ENCODE results near the gene CLEC18A.

The CLEC18A gene

DNA sequence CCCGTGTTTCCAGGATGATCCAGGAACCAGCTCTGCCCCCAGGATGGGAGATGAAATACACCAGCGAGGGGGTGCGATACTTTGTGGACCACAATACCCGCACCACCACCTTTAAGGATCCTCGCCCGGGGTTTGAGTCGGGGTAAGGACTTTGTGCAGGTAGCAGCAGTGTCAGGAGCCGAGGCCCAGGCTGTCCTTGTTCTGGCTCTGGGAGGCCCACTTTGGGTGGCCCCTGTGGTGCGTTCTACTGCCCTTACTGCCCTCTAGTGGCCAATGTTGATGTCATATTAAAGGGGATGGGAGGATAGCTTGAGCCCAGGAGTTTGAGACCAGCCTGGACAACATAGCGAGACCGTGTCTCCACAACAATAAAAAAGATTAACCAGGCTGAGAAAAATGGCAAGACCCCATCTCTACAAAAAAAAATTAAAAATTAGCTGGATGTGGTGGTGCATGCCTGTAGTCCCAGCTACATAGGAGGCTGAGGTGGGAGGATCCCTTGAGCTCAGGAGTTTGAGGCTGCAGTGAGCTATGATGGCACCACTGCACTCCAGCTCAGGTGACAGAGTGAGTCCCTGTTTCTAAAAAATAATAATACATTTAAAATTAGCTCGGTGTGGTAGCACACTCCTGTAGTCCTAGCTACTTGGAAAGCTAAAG, 20.9 kb upstream of the CLEC18A start:
- ChIA-PET CTCF (interaction anchor here (0.6 to 2.6 kb wide), 18 partner anchors 8 to 221 kb away, joined by 3 to 24 read pairs (median 4); no protein-coding TSS in a partner anchor), POLR2A (no interaction called here)
- H3K36me3 ChIP-seq (ENCODE audit: control insufficient read depth in 4 of 4, insufficient read depth in 4 of 4, low read length in 3 of 4) = peaks cover 6 to 61% (median 36%) of the 10 kb centered on the region in 4 experiments

DNA sequence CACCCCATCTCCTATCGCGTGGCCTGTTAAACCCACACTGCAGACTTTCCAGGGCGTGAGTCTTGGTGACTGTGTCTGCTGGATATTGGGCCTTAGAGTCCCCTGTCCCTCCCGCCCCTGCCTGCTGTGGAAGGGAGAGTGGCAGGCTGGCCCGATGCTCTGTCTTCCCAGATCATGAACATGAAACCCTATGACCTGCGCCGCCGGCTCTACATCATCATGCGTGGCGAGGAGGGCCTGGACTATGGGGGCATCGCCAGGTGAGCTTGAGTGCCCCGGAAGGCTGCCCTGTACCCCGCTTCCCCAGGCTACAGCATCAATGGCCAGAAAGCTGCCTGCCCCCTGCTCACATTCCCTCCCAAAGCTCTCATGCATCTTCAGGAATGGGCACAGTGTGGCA, 19.5 kb upstream of the CLEC18A start:
- 99% methylated on average over 10 of the region's 13 CpGs for WGBS (ENCODE audit: insufficient coverage)
- CTCF ChIA-PET = interaction anchor here (1.1 to 2.6 kb wide), 3 partner anchors 135 to 140 kb away, joined by 4 to 24 read pairs (median 9); no protein-coding TSS in a partner anchor
- Histone ChIP-seq H3K4me1 (ENCODE audit: control extremely low read depth in 1 of 4, control insufficient read depth in 4 of 4, insufficient read depth in 4 of 4, low read length in 3 of 4) (no peaks in the 10 kb centered on the region), H3K4me3 (ENCODE audit: control insufficient read depth in 1 of 7, extremely low read depth in 1 of 7, insufficient read depth in 4 of 7, low read depth in 2 of 7, low read length in 6 of 7) (no peak overlapping the region), H3K36me3 (ENCODE audit: control insufficient read depth in 4 of 4, insufficient read depth in 4 of 4, low read length in 3 of 4) (peaks cover 9 to 66% (median 42%) of the 10 kb centered on the region in 4 experiments), H3K27me3 (replicated peaks in 2 of 5; ENCODE audit: control insufficient read depth in 4 of 5, insufficient read depth in 5 of 5, low read length in 4 of 5) (no peaks in the 10 kb centered on the region), H3K9me3 (ENCODE audit: control extremely low read depth in 1 of 5, control insufficient read depth in 4 of 5, insufficient read depth in 2 of 5, low read depth in 1 of 5, low read length in 4 of 5) (no peaks in the 10 kb centered on the region), H3K27ac (ENCODE audit: insufficient read depth in 1 of 2, low read depth in 1 of 2, low read length in 2 of 2, poor library complexity in 1 of 2, severe bottlenecking in 2 of 2) (no peak overlapping the region)
- DNase-seq = no peak
- POLR2A ChIA-PET = no interaction called here

More for the DNA sequence above, 20.9 kb upstream of the CLEC18A start:
- Histone ChIP-seq H3K4me3 (ENCODE audit: control insufficient read depth in 1 of 7, extremely low read depth in 1 of 7, insufficient read depth in 4 of 7, low read depth in 2 of 7, low read length in 6 of 7) (no peak overlapping the region), H3K4me1 (ENCODE audit: control extremely low read depth in 1 of 4, control insufficient read depth in 4 of 4, insufficient read depth in 4 of 4, low read length in 3 of 4) (no peaks in the 10 kb centered on the region), H3K27ac (ENCODE audit: insufficient read depth in 1 of 2, low read depth in 1 of 2, low read length in 2 of 2, poor library complexity in 1 of 2, severe bottlenecking in 2 of 2) (no peak overlapping the region), H3K9me3 (ENCODE audit: control extremely low read depth in 1 of 5, control insufficient read depth in 4 of 5, insufficient read depth in 2 of 5, low read depth in 1 of 5, low read length in 4 of 5) (no peaks in the 10 kb centered on the region), H3K27me3 (replicated peaks in 2 of 5; ENCODE audit: control insufficient read depth in 4 of 5, insufficient read depth in 5 of 5, low read length in 4 of 5) (no peaks in the 10 kb centered on the region)
- peak; percentile 48 to 72 (median 60) for DNase-seq
- WGBS (ENCODE audit: insufficient coverage) = 81% methylated on average over 7 of the region's 12 CpGs

DNA sequence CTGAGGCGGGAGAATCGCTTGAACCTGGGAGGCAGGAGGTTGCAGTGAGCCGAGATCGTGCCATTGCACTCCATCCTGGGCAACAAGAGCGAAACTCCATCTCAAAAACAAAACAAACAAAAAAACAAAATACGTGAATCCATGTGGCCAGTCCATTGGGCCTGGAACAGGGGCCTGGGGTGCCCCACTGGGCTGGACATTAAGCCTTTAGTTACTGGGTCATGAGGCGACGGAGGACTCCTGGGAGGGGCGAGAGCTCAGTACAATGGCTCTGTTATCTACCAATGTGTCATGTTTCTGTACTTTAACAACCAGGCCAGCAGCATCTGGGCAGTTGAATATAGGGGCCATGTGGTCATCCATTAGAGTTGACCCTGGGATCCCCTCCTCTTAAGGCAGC, 18.9 kb upstream of the CLEC18A start:
- POLR2A ChIA-PET = no interaction called here
- H3K36me3 ChIP-seq (ENCODE audit: control insufficient read depth in 4 of 4, insufficient read depth in 4 of 4, low read length in 3 of 4) = peaks cover 9 to 71% (median 44%) of the 10 kb centered on the region in 4 experiments
- no peaks in the 10 kb centered on the region for H3K27me3 ChIP-seq (replicated peaks in 2 of 5; ENCODE audit: control insufficient read depth in 4 of 5, insufficient read depth in 5 of 5, low read length in 4 of 5)
- DNase-seq = no peak
- 94% methylated on average over 7 of the region's 9 CpGs for WGBS (ENCODE audit: insufficient coverage)
- H3K27ac ChIP-seq (ENCODE audit: insufficient read depth in 1 of 2, low read depth in 1 of 2, low read length in 2 of 2, poor library complexity in 1 of 2, severe bottlenecking in 2 of 2) = no peak overlapping the region
- no peaks in the 10 kb centered on the region for H3K4me1 ChIP-seq (ENCODE audit: control extremely low read depth in 1 of 4, control insufficient read depth in 4 of 4, insufficient read depth in 4 of 4, low read length in 3 of 4)
- no peaks in the 10 kb centered on the region for H3K9me3 ChIP-seq (ENCODE audit: control extremely low read depth in 1 of 5, control insufficient read depth in 4 of 5, insufficient read depth in 2 of 5, low read depth in 1 of 5, low read length in 4 of 5)
- CTCF ChIA-PET = interaction anchor here (1.1 to 1.8 kb wide), 2 partner anchors 136 to 141 kb away, joined by 4 to 9 read pairs; no protein-coding TSS in a partner anchor
- H3K4me3 ChIP-seq (ENCODE audit: control insufficient read depth in 1 of 7, extremely low read depth in 1 of 7, insufficient read depth in 4 of 7, low read depth in 2 of 7, low read length in 6 of 7) = no peak overlapping the region

DNA sequence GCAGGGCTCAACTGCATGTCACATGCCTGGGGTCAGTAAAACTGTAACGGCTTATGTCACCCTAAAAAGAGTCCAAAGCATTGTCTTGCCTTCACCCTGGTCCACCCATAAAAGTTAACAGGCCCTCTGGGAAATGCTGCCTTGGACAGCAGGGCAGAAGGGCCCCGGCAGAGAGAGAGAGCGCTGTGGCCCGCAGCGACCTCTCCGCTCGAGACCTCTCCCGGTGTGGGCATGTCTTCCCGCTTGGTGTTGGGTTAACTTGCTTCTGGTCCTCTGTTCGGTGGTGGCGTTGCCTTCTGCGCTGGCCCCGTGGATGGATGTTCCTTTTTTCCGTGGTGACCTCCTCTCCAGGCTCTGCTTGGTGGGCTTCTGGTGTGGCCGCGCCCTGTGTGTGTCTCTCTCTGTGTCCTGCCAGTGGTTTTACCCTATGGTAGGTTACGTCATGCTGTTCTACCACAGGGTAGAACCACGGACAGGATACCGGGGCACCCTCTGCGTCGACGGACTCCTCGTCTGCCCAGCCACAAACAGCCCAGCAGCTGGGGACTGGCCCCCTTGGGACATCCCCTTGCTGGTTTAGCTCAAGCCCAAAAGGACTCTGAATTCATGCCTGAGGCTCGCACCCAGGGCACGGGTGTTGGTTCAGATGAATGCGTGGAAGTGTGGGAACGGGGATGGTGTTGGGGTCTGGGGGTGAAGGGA, 18.3 kb upstream of the CLEC18A start:
- no peak overlapping the region for H3K27ac ChIP-seq (ENCODE audit: insufficient read depth in 1 of 2, low read depth in 1 of 2, low read length in 2 of 2, poor library complexity in 1 of 2, severe bottlenecking in 2 of 2)
- H3K27me3 ChIP-seq (replicated peaks in 2 of 5; ENCODE audit: control insufficient read depth in 4 of 5, insufficient read depth in 5 of 5, low read length in 4 of 5) = no peaks in the 10 kb centered on the region
- H3K4me1 ChIP-seq (ENCODE audit: control extremely low read depth in 1 of 4, control insufficient read depth in 4 of 4, insufficient read depth in 4 of 4, low read length in 3 of 4) = no peaks in the 10 kb centered on the region
- POLR2A ChIA-PET = no interaction called here
- H3K9me3 ChIP-seq (ENCODE audit: control extremely low read depth in 1 of 5, control insufficient read depth in 4 of 5, insufficient read depth in 2 of 5, low read depth in 1 of 5, low read length in 4 of 5) = no peaks in the 10 kb centered on the region
- 87% methylated on average over 22 of the region's 27 CpGs for WGBS (ENCODE audit: insufficient coverage)
- CTCF ChIA-PET = interaction anchor here (1.1 to 1.8 kb wide), 2 partner anchors 137 to 141 kb away, joined by 4 to 9 read pairs; no protein-coding TSS in a partner anchor
- DNase-seq = peak; percentile 6 to 36 (median 26)
- H3K36me3 ChIP-seq (ENCODE audit: control insufficient read depth in 4 of 4, insufficient read depth in 4 of 4, low read length in 3 of 4) = peaks cover 9 to 73% (median 47%) of the 10 kb centered on the region in 4 experiments
- no peak overlapping the region for H3K4me3 ChIP-seq (ENCODE audit: control insufficient read depth in 1 of 7, extremely low read depth in 1 of 7, insufficient read depth in 4 of 7, low read depth in 2 of 7, low read length in 6 of 7)

DNA sequence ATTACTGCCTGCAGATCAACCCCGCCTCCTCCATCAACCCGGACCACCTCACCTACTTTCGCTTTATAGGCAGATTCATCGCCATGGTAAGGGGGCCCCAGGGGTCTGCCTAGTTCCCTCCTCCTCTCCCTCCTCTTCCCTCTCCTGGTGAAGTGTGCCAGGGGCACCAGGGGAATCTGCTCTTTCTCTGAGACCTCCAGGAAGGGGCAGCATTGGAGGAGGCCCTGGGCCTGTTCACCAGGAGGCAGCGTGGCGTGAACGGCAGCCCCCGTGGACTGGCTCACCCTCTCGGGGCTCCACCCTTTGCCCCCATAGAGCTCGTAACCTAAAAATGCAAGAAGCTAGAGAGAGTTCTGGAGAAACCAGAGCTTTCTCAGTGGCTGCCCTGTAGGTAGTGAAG, 17.1 kb upstream of the CLEC18A start:
- WGBS (ENCODE audit: insufficient coverage) = 95% methylated on average over 10 of the region's 10 CpGs
- CTCF ChIA-PET = interaction anchor here (0.6 kb wide), 1 partner anchor 556 kb away, joined by 3 read pairs; no protein-coding TSS in a partner anchor
- Histone ChIP-seq H3K9me3 (ENCODE audit: control extremely low read depth in 1 of 5, control insufficient read depth in 4 of 5, insufficient read depth in 2 of 5, low read depth in 1 of 5, low read length in 4 of 5) (no peaks in the 10 kb centered on the region), H3K27ac (ENCODE audit: insufficient read depth in 1 of 2, low read depth in 1 of 2, low read length in 2 of 2, poor library complexity in 1 of 2, severe bottlenecking in 2 of 2) (no peak overlapping the region), H3K36me3 (ENCODE audit: control insufficient read depth in 4 of 4, insufficient read depth in 4 of 4, low read length in 3 of 4) (peaks cover 13 to 80% (median 53%) of the 10 kb centered on the region in 4 experiments), H3K4me1 (ENCODE audit: control extremely low read depth in 1 of 4, control insufficient read depth in 4 of 4, insufficient read depth in 4 of 4, low read length in 3 of 4) (no peaks in the 10 kb centered on the region), H3K4me3 (ENCODE audit: control insufficient read depth in 1 of 7, extremely low read depth in 1 of 7, insufficient read depth in 4 of 7, low read depth in 2 of 7, low read length in 6 of 7) (no peak overlapping the region), H3K27me3 (replicated peaks in 2 of 5; ENCODE audit: control insufficient read depth in 4 of 5, insufficient read depth in 5 of 5, low read length in 4 of 5) (no peaks in the 10 kb centered on the region)
- POLR2A ChIA-PET = no interaction called here
- DNase-seq = no peak

DNA sequence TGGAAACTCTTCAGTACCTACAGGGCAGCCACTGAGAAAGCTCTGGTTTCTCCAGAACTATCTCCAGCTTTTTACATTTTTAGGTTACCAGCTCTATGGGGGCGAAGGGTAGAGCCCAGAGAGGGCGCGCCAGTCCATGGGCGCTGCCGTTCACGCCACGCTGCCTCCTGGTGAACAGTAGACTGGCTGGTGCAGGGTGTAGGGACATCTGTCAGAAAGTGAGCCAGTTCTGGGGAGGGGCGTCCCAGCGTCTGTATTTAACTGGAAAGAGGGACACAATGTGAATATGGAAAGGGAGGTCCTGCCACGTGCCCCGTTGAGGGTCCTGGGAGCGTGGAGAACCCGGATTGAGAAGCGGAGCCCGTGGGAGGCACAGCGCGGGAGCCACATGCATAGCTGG, 16.4 kb upstream of the CLEC18A start:
- POLR2A ChIA-PET = no interaction called here
- peaks cover 13 to 83% (median 54%) of the 10 kb centered on the region in 4 experiments for H3K36me3 ChIP-seq (ENCODE audit: control insufficient read depth in 4 of 4, insufficient read depth in 4 of 4, low read length in 3 of 4)

DNA sequence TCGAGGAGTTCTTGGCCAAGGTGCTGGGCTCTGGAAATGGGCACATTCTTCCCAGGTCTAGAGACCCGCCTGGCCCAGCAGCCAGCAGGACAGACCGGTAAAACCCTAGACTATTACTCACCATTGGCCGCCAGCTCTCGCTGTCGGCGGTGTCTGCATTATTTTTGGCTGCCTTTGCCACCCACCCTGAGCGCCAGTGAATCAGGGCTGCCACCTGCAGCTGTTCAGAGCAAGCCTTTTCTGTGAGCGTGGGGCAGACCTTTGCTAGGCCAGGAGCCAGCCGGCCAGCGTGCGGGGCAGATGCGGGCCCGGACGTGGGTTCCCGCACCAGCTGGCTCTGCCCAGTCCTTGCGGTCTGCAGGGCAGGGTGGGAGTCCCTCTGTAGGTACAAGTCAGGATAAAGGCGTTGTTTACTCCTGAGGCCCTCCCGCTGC, 15.8 kb upstream of the CLEC18A start:
- no peak overlapping the region for H3K27ac ChIP-seq (ENCODE audit: insufficient read depth in 1 of 2, low read depth in 1 of 2, low read length in 2 of 2, poor library complexity in 1 of 2, severe bottlenecking in 2 of 2)
- peaks cover 13 to 89% (median 55%) of the 10 kb centered on the region in 4 experiments for H3K36me3 ChIP-seq (ENCODE audit: control insufficient read depth in 4 of 4, insufficient read depth in 4 of 4, low read length in 3 of 4)
- 98% methylated on average over 16 of the region's 19 CpGs for WGBS (ENCODE audit: insufficient coverage)
- H3K9me3 ChIP-seq (ENCODE audit: control extremely low read depth in 1 of 5, control insufficient read depth in 4 of 5, insufficient read depth in 2 of 5, low read depth in 1 of 5, low read length in 4 of 5) = no peaks in the 10 kb centered on the region
- H3K27me3 ChIP-seq (replicated peaks in 2 of 5; ENCODE audit: control insufficient read depth in 4 of 5, insufficient read depth in 5 of 5, low read length in 4 of 5) = no peaks in the 10 kb centered on the region
- POLR2A ChIA-PET = no interaction called here
- CTCF ChIA-PET = no interaction called here
- no peaks in the 10 kb centered on the region for H3K4me1 ChIP-seq (ENCODE audit: control extremely low read depth in 1 of 4, control insufficient read depth in 4 of 4, insufficient read depth in 4 of 4, low read length in 3 of 4)
- DNase-seq = no peak
- H3K4me3 ChIP-seq (ENCODE audit: control insufficient read depth in 1 of 7, extremely low read depth in 1 of 7, insufficient read depth in 4 of 7, low read depth in 2 of 7, low read length in 6 of 7) = no peak overlapping the region

More for the DNA sequence above, 16.4 kb upstream of the CLEC18A start:
- 98% methylated on average over 17 of the region's 17 CpGs for WGBS (ENCODE audit: insufficient coverage)
- Histone ChIP-seq H3K9me3 (ENCODE audit: control extremely low read depth in 1 of 5, control insufficient read depth in 4 of 5, insufficient read depth in 2 of 5, low read depth in 1 of 5, low read length in 4 of 5) (no peaks in the 10 kb centered on the region), H3K4me1 (ENCODE audit: control extremely low read depth in 1 of 4, control insufficient read depth in 4 of 4, insufficient read depth in 4 of 4, low read length in 3 of 4) (no peaks in the 10 kb centered on the region), H3K27me3 (replicated peaks in 2 of 5; ENCODE audit: control insufficient read depth in 4 of 5, insufficient read depth in 5 of 5, low read length in 4 of 5) (no peaks in the 10 kb centered on the region), H3K27ac (ENCODE audit: insufficient read depth in 1 of 2, low read depth in 1 of 2, low read length in 2 of 2, poor library complexity in 1 of 2, severe bottlenecking in 2 of 2) (no peak overlapping the region), H3K4me3 (ENCODE audit: control insufficient read depth in 1 of 7, extremely low read depth in 1 of 7, insufficient read depth in 4 of 7, low read depth in 2 of 7, low read length in 6 of 7) (no peak overlapping the region)
- DNase-seq = no peak
- CTCF ChIA-PET = interaction anchor here (0.6 kb wide), 1 partner anchor 556 kb away, joined by 3 read pairs; no protein-coding TSS in a partner anchor
